ENCODE results near the gene TMEM135.

DNA sequence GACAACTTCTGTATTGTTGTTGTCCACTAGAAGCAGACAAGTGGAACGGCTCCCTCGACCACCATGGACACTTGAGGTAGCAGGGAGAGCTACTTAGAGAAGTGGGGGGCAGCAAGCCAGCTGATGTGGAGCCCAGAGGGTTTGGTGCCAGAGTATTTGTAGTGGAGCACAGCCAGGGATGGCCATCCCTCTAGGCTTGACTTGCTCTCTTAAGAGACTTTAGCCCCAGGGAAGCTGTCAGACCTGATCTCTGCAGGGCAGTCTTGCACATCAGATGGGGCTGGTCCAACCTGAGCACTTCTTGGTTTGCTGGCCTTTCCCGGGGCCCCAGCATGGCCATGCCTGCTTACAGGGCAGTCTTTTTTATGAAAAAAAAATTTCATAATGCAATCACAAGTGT is 15.0 kb upstream of the TMEM135 start:
- TF ChIP-seq EP300 (IDR thresholded peaks at IDR 0.05; ENCODE audit: borderline replicate concordance), result no peak
- TF ChIP-seq RAD21 (IDR thresholded peaks at IDR 0.05; ENCODE audit: low read depth), result no peak
- TF ChIP-seq USF1 (IDR thresholded peaks at IDR 0.05), result no peak
- no peak for TF ChIP-seq YY1 (IDR thresholded peaks at IDR 0.05; ENCODE audit: low read depth)
- no peak for TF ChIP-seq REST (IDR thresholded peaks at IDR 0.05; ENCODE audit: low read depth)
- no peak for TF ChIP-seq TEAD4 (IDR thresholded peaks at IDR 0.05)
- TF ChIP-seq CREB1 (IDR thresholded peaks at IDR 0.05; ENCODE audit: low read depth), result no peak
- no peak for TF ChIP-seq TAF1 (IDR thresholded peaks at IDR 0.05; ENCODE audit: low read depth)
- no peak for TF ChIP-seq TCF12 (IDR thresholded peaks at IDR 0.05; ENCODE audit: low read depth)
- TF ChIP-seq CEBPB (IDR thresholded peaks at IDR 0.05), result no peak
